G401 (cell line): ENCODE results near the gene HMX2. TPM values are rescaled to one million over a fixed set of nuclear protein-coding genes. Genes with fewer than 3 reads are reported as not detected.

Experiments used
- DNase-seq: peaks from one replicate; pipeline ENCODE4 v3.0.0-alpha.2; 2015; ENCODE audit warnings: low spot score
- in situ Hi-C: cut with HindIII; loops from 2 replicates; pipeline ENCODE4 v1.10.0; 2016; ENCODE audit warnings: low sequenced_read_pairs, mixed read lengths
- total RNA-seq: library from RNA; depleted of rRNA; stranded (reverse); fragments of >200 nt; shearing (Covaris generic); gene quantifications from 2 replicates; pipeline ENCODE4 v1.2.3, GENCODE V29; 2014

The HMX2 gene
- total RNA-seq, 1 experiment from 2014 or later = not detected

DNA sequence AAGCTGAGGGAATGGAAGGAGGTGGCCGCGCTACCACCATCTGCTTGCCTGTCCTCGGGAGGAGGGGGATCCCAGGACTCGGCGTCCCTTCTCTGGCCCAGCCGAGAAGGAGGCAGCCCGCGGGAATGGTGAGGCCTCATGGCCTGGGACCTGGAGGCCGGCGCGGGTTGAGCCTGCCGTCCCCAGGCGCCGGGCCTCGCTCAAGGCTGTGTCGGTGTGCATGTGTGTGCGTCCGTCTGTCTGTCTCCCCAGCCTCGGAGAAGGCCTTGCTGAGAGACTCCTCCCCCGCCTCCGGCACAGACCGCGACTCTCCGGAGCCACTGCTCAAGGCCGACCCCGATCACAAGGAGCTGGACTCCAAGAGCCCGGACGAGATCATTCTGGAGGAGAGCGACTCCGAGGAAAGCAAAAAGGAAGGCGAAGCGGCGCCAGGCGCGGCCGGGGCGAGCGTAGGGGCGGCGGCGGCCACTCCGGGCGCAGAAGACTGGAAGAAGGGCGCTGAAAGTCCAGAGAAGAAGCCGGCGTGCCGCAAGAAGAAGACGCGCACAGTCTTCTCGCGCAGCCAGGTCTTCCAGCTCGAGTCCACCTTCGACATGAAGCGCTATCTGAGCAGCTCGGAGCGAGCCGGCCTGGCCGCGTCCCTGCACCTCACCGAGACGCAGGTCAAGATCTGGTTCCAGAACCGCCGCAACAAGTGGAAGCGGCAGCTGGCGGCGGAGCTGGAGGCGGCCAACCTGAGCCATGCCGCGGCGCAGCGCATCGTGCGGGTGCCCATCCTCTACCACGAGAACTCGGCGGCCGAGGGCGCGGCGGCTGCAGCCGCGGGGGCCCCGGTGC is 10.9 kb upstream of the HMX2 start:
- in situ Hi-C loops = no loop called here
- no peak for DNase-seq

DNA sequence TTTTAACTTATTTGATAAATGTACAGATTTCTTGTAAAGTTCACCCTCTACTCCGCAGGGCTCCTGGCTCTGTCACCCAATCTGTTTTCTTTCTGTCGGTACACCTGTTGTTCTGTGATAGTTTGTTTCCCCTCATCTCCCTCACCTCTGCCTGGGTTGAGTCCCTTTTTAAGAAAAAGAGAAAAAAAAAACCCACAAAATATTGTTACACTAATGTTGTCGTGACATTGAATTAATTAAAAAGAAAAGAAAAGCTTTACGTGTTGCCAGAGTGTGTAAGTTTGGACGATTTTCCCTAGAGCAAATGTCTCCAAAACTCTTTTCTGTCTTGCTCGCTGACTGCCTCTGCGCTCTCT is 8.8 kb upstream of the HMX2 start:
- in situ Hi-C loops = no loop called here
- no peak for DNase-seq

DNA sequence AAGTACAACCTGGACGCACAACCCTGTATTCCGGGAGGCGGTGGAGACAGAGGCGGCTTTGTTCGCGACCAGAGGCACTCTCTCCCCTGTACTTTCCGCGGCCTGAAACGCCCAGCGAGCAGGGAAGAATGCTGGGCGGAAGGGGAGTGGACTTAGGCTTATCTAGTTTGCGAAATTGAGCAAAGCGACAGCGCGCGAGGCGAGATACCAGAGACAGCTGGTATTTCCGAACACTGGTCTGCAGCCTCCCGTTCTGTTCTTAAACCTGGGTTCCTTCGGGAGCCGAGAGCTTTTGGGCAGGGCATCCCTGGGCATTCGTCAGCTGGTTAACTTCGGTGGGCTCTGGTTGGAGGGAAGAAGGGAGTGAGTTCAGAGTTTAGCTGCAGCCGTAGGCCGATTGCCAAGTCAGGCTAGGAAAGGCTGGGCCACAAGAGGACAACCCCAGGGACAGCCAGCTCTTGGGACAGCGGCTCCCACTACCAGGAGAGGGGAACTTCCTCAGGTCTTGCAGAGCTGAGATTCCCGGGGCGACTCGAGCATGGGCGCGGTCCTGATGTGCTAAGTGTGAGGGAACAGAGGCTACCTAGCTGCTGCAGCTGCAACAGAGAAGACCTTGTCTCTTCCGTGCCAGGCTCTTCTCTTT is 8.3 kb upstream of the HMX2 start:
- in situ Hi-C loops = no loop called here
- DNase-seq = no peak

DNA sequence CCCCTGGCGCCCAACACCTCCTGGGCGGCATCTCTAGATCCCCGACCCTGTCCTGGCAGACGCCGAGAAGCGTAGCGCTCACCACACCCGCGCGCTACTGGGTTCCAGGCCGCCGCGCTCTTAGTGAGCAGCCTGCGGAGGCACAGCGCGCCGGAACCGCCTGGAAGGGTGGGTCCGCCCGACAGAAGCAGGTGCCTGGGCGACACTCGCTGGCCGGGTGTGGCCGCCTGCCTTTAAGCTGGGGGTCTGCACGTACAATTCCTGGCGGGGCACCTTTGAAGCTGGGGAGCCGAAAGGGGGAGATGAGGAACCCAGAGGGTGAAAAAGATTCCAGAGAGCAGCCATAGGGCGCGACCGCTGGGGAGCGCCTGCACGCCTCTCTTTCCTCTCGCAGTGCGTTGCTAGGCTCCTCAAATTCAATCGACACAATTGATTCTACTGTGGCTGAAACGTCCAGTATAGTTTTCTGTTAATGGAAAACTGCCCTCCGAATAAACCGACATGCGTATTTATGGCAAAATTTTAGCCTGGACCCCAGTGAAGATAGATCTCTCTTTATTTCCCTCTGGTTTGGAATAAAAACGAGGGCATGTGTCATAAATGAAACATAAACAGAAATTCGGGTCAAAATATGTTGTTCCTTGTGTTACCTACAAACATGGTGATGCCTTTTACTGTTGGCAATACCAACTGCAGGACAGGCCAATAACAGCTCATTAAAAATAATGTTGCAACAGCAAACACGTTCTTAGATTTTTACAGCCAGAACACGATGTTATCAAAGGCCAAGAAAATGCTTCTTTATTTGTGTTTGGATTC is 7.6 kb upstream of the HMX2 start:
- in situ Hi-C loops = no loop called here
- DNase-seq = no peak

DNA sequence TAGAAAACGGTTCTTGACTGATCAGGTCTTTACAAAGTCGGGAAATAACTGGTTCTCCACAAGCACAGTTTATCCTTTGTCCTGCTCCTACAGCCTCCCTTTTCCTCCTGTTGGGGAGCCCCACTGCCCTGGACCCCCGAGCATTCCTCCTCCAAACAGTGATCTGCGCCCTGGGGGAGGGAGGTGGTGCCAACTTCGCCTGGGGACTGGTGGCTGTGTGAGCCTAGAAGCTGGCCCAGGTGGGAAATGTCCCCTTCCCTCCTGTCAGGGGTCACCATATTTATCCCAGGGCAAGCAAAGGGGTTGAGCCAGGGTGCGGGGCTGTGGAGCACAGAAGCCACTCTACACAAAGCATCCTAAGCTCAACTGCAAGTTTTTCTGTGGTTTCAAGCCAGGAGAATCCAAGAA is 6.9 kb upstream of the HMX2 start:
- no peak for DNase-seq
- in situ Hi-C loops = no loop called here

DNA sequence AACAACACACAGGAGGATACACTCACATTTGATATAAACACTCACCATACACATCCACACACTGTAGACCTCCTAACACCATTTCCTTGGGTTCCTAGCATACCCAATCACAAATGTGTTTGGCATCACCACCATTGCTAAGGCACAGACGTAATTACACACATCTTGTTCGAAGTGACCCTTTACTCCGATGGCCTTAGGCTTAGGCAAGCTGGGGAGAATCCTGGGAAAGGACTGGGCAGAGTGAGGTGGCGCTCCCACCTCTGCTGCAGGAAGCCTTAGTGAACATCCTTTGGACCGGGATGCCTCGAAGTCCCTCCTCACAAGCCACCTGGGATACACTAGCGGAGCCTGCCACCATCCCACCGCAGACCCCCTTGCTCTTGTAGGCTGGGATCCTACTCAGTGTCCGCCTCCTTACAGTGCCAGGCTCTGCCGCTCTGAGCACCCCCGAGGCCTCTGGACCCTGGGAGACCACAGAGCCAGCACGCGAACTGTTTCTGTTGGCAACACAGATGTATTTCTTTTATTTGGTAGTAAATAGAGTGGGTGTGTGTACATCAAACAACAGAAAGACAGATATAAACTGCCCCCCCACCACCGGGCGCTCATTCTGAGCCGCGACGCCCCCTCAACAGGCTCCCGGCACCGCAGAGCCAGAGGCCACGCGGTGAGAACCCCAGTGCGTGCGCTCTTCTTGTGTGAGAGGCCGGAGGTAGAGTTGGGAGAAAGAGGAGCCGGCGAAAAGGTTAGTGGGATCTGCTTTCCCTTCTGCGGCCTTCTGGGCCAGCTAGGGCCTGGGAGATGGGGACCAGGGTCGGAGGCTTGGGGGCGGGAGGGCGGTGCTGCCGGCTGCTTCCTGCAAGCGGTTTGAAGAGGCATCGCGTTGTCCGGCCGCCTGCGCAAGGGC is 5.9 kb upstream of the HMX2 start:
- in situ Hi-C loops = no loop called here
- DNase-seq = no peak

DNA sequence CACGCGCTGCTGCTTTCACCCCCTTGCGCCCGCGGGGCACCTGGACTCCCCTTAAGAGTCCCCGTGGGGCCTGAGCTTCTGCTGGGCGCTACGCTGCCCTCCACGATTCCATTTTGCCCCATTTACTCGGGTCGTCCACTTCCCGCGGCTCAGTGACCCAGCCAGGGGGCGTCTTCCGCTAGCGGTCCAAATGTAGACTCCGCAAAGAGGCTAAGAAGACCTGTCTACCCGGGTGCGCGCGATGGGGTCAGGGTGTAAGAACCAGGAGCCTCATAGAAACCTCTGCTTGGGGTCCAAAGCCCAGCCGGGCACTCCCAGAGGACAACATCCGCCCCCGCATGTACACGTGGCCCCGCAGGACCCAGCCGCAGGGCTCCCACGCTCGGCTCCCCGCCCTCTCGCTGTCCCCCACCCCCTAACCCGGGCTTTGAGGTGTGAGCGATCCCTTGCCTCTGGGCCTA is 5.2 kb upstream of the HMX2 start:
- in situ Hi-C loops = no loop called here
- no peak for DNase-seq

DNA sequence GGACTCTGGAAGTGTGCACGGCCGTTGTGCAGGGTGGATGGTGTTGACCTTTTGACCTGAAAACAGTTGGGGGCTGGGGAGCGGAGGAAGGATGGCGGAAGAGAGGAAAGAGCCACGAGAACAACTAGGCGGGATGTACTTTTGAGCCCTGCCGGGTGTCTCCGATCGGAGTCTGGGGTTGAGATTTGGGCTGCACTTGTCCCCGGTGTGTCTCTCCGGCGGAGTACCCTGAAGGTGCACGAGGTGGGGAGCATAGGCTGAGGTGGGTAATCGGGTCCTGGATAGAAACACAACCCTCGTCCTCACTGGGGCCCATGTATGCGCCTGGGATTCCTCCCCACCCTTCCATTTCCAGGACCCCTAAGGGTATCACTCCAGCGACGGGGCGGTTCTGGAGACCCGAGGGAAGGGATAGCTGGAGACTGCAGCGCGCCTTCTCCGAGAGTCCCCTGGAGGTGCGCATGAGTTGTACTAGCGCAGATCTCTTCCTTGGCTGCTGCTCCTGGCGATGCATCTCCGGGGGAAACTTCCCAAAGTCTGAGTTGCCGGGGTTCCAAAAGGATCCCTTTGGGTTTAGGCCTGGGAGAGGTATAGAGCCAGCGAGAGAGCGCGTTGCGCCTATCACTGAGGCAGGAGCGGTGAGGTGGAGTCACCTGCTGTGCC is 4.6 kb upstream of the HMX2 start:
- in situ Hi-C loops = no loop called here

DNA sequence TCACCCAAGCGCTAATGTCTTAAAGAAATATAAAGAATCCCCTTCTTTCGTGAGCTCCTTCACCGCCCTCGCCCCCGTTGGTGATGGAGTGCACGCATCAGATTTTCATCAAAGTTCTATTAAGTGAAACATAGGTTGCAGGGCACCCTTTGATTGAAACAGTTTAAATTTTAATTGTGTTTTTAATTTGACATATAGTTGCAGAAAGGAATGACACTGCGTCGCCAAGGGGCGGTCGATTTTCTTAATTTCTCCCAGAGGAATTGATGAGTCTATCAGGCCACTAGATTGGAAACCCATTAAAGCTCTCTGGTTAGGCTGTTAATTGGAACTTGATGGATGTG is 4.1 kb upstream of the HMX2 start:
- no peak for DNase-seq
- in situ Hi-C loops = no loop called here

More for the DNA sequence above, 4.6 kb upstream of the HMX2 start:
- DNase-seq = no peak

DNA sequence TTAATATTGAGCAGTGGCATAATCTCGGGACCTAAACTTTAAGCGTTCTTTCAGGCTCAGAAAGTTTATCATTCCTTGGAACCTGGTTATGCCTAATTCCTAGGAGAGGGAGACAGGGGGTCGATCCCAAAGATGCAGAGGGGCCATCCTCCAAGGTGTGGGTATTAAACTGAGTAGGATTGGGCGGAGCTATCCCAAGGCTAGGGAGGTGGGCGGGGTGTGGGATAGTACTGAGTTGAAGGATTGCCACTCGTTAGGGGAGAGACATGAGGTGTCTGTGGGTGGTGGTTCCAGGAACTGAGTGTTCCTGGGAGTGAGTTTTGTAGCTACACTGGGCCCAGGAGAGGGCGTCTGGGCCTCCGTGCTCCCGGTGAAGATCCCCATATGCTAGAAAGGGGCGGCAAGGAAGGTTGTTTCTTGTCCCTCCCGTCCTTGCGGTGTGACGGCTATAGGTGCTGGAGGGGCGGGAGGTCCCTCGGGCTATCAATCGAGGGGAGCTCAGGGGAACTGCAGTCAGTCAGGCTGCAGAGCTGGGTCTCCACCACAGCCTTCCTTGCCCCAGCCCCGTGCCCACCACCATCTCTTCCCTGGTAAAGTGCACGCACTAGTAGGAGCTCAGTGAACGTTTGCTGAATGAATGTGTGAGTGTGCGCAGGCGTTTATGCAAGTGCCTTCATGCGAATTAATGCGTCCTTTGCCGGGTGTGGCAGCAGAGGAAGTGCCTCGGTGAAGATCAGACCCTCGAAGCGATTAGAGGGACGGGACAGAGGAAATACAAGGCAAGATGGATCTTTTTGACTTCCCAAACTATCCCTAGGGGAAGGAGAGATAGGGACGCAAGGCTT is 3.0 kb upstream of the HMX2 start:
- DNase-seq = no peak
- in situ Hi-C loops = no loop called here

DNA sequence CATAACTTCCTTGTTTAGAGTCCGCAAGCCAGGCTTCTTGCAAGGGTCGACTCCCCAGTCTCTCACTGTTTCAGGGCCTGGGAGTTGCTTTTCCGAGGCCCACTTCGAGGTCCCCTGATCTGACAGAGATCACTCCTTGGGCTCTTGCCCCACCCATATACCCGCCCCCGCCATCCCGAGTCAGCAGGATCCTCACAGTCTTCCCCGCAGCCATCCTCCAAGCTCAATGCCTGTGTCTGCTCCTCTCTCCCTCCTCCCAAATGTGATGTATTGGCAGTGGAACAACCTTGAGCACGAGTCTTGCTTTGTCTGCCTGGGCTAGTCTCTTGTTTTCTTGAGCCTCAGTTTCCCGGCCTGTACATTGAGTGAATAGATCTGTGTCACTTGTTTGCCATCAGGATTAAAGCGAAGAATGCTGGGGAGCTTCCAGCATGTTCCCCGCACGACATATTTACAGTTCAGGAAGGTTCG is 2.4 kb upstream of the HMX2 start:
- in situ Hi-C loops = no loop called here
- DNase-seq = no peak

DNA sequence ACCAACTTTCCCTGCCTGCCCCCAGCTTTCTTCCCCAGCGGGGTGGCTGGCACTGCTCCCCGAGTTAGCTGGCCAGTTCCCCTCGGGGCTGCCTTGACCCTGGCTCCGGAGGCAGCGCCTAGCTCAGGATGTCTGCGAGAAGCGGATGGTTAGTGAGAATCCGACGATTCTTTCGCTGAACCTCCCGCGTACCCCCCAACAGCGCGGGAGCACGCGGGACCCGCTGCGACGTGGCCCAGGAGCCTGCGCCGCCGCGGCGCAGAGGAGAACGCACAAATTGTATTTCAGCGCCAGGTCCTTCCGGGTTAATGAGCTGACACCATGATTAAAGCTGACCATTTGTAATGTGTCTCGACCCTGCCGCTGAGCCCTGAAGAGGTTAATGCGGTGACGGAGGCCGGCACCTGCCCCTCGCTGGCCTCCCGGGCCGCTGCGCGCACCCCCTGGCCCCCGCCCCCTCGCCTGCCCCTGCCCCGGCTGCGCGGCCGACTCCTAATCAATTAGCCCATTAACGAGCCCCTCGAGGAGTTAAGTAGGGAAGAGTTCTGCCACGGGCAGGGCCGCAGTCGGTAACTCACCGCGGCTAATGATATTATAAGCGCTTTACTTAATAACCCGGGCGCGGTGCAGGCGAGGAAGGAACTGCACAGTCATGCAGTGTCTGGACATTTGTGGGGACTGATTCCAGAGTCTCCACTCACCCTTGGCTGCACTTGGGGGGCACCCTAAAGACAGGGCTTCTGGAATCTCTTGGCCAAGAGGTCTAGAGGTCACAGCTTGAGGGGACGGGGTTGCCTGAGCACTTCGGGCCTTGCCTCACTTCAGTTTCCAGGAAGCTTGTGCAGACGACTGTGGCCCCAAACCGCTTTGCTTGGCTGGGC is 1.7 kb upstream of the HMX2 start:
- no peak for DNase-seq
- in situ Hi-C loops = no loop called here

DNA sequence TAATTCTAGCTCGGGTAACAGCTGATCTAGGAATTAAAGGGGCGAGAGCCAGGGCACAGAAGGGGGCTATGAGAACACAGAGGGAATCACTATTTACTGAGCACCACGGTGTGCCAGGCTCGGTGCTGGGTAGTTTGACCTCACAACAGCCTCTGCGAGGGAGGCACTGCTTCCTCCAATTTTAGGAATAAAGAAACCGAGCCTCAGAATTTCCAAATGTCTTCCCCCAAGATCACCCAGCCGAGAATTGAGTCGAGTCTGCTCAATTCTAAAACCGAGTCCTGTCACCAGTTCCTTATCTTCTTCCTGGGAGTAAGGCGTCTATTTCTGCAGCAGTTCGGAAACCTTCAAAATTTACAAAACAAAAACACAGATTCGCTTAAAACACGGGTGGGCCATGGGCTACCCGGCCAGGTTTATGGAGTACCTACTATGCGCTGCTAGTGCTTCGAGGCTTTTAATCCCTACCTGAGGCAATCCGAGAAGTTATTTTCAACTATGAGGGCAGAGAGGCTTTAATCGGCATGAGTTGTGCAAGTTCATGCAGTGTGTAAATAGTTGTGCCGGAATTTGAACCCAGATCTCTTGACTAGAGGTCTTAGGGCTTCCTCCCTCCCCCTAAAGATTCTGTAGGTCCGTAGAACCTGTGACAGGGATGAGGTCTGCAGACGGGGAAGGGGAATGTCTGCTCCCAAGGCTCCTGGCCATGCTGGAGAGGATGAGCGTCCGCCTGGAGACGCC is 872 bp upstream of the HMX2 start:
- DNase-seq = no peak
- in situ Hi-C loops = no loop called here

DNA sequence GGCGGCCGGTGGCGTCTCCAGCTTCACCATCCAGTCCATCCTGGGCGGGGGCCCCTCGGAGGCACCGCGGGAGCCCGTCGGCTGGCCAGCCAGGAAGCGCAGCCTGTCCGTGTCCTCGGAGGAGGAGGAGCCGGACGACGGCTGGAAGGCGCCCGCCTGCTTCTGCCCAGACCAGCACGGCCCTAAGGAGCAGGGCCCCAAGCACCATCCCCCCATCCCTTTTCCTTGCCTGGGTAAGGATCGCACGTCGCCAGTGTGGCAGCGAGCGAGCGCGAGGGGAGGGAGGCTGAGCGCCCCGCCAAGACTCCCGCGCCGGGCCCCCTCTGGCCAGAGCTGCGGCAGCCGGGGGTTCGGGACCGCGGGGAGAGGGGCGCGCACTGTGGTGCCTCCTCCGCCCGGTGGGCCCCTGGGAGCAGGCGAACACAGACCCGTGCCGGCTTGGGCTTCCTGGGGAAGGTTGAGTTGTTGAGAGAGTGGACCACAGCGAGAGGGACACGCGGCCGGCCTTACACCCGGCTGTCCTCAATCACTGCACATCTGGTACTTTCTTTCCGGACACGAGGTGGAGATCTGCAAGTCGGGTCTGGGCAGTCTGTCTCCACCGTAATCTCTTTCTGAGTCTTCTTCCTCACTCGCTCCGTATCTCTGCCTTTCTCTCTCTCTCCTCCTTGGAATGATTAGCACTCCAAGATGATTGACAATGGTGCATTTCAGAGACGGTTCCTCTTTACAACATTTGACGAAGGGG is 652 bp downstream of the HMX2 start:
- in situ Hi-C loops = no loop called here
- DNase-seq = no peak

DNA sequence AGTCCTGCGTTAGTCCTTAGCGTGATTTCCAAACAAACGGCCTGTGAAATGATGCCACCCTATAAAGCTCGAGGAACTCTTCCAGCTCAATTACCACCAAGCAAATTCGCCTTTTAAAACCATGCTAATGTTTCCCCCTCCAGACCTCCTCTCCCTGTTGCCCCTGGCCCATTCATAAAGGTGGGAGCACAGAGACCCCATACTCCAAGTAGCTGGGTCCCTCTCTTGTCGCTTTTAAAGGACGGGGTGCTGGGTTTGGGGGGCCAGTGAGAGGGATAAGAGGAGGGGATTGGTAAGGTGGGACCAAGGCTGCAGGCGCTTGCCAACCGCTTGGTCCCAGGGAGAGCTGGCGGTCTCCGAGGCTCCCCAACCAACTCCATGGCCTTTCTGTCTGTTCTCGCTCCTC is 1.2 kb downstream of the HMX2 start:
- in situ Hi-C loops = no loop called here
- no peak for DNase-seq
